SK-N-MC (cell line): ENCODE measurements around the gene EFNA3.
"Not testable (repeated sequence)": the region's sequence is repeated elsewhere in the genome, so short reads cannot be mapped to it uniquely, and the experiment has no call there.

Experiments used
- DNase-seq: peaks from one replicate; pipeline ENCODE4 v3.0.0-alpha.2; 2011; ENCODE audit warnings: low read depth, low spot score
- H3K27ac ChIP-seq: fragments of 200-600 bp; sonication (generic); 2 replicates; pipeline ENCODE4 v1.5.1; 2016; ENCODE audit warnings: mixed run types
- H3K36me3 ChIP-seq: fragments of 200-600 bp; sonication (generic); 2 replicates; pipeline ENCODE4 v1.6.1; 2017; ENCODE audit warnings: antibody characterized with exemption, low read length, mixed read lengths; ENCODE audit not compliant: insufficient read depth
- H3K4me3 ChIP-seq: fragments of 200-600 bp; sonication (generic); 2 replicates; pipeline ENCODE4 v1.5.1; 2016
- H3K9ac ChIP-seq: fragments of 200-600 bp; sonication (generic); 2 replicates; pipeline ENCODE4 v1.8.0; 2017; ENCODE audit warnings: mixed run types, mixed read lengths; ENCODE audit not compliant: insufficient read length
- H3K9me3 ChIP-seq: fragments of 200-600 bp; sonication (generic); 2 replicates; pipeline ENCODE4 v1.6.1; 2017; ENCODE audit warnings: low read depth, mild to moderate bottlenecking, antibody characterized with exemption, low read length, moderate library complexity, mixed read lengths
- EZH2 ChIP-seq: fragments of 200-600 bp; sonication (generic); IDR thresholded peaks from one replicate; pipeline ENCODE4 v1.6.1; 2017; ENCODE audit warnings: antibody characterized with exemption
- FOXP2 ChIP-seq: optimal IDR thresholded peaks from 2 replicates; pipeline ENCODE3; 2011; ENCODE audit warnings: mild to moderate bottlenecking, moderate library complexity; ENCODE audit not compliant: insufficient read depth; ENCODE audit errors: extremely low read length, control extremely low read depth
- POLR2AphosphoS5 ChIP-seq: IDR thresholded peaks from 2 replicates; pipeline ENCODE4 v1.6.1; 2012; ENCODE audit warnings: mild to moderate bottlenecking, low read depth, low read length, borderline replicate concordance

The EFNA3 gene

DNA sequence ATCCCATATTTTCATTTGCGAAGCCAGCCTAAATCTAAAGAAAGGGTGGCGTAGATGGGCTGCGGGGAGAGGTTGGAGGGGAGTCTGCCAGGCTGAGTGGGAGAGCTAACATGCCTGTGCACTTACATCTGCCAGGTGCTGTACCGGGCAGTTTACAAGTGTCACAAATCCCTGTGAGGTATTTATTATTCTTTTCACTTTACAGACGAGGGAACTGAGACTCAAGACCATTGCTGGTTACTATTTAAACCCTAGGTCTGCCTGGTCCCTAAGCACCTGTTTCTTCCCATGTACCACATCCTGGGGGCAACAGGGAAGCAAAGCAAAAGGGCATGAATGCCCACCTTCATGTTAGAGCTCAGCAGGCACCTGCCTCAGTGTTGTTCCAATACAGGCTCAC lies 29.7 kb downstream of the EFNA3 start:
- Histone ChIP-seq H3K27ac (no peak overlapping the region), H3K9me3 (no peaks in the 10 kb centered on the region), H3K4me3 (no peak overlapping the region), H3K36me3 (no peaks in the 10 kb centered on the region), H3K9ac (no peak overlapping the region)
- no peak for DNase-seq
- TF ChIP-seq POLR2AphosphoS5 (no peak), EZH2 (no peak), FOXP2 (no peak)

DNA sequence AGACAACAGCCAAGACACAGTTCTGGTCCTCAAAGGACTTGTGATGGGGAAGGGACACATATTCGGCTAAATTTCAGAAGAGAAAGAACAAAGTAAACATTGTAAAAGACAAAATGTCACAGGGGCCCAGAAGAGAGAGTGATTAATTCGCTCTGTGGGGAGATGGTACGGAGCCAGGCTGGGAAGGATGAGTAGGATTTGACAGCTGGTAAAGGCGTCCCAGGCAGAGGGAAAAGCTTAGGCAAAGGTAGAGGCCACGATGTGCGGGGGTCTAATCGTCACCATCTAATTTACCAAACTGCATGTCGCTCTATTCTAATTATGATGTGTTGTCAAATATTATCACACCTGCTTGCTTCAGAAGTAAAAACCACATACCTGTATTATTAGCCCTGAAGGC lies 31.7 kb downstream of the EFNA3 start:
- no peak for DNase-seq
- Histone ChIP-seq H3K27ac (no peak overlapping the region), H3K9ac (no peak overlapping the region), H3K4me3 (no peak overlapping the region), H3K36me3 (no peaks in the 10 kb centered on the region), H3K9me3 (no peaks in the 10 kb centered on the region)
- no peak for TF ChIP-seq FOXP2
- no peak for TF ChIP-seq POLR2AphosphoS5
- no peak for TF ChIP-seq EZH2

DNA sequence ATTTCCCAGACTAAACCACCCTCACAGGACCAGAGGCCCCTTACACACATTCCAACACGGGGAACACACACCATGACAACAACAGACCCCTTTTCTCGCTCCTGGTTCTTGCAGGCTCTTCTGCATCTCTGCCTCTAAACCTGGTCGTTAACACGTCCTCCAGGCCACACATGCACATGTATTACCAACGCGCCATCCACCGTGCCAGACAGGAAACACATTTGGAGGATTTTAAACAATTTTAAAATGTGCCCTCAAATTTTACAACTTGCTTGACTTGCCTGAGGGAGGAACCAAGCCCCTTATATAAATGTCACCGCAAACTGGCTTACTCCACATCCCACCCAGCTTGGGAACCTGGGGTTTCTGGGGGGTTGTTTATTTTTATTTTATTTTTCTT lies 32.2 kb downstream of the EFNA3 start:
- TF ChIP-seq POLR2AphosphoS5 (no peak), EZH2 (no peak), FOXP2 (no peak)
- H3K36me3 ChIP-seq = no peaks in the 10 kb centered on the region
- H3K27ac ChIP-seq = no peak overlapping the region
- no peak for DNase-seq
- no peak overlapping the region for H3K4me3 ChIP-seq
- H3K9ac ChIP-seq = no peak overlapping the region
- H3K9me3 ChIP-seq = no peaks in the 10 kb centered on the region

DNA sequence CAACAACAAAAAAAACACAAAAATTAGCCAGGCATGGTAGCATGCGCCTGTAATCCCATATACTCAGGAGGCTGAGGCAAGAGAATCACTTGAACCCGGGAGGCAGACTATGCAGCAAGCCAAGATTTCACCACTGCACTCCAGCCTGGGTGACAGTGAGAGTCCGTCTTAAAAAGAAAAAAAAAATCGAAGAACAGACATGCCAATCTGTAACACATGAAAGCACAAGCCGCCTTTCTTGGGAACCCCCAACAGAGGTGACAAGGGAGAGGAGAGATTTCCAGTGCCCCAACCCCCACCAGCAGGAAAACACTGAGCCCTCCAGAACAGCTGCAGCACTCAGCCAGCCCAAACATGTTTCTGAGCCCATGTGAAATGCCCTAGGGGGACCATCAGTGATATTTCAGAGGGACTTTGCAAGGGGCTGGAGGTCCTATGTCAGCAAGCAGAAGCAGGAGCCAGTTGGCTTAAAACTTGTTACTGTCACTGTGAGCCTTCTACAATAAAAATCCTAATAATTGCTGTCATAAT lies 34.9 kb downstream of the EFNA3 start:
- H3K9ac ChIP-seq = no peak overlapping the region
- TF ChIP-seq FOXP2 (no peak), POLR2AphosphoS5 (no peak), EZH2 (no peak)
- DNase-seq = no peak
- no peak overlapping the region for H3K4me3 ChIP-seq
- H3K27ac ChIP-seq = no peak overlapping the region
- no peaks in the 10 kb centered on the region for H3K9me3 ChIP-seq
- H3K36me3 ChIP-seq = no peaks in the 10 kb centered on the region

DNA sequence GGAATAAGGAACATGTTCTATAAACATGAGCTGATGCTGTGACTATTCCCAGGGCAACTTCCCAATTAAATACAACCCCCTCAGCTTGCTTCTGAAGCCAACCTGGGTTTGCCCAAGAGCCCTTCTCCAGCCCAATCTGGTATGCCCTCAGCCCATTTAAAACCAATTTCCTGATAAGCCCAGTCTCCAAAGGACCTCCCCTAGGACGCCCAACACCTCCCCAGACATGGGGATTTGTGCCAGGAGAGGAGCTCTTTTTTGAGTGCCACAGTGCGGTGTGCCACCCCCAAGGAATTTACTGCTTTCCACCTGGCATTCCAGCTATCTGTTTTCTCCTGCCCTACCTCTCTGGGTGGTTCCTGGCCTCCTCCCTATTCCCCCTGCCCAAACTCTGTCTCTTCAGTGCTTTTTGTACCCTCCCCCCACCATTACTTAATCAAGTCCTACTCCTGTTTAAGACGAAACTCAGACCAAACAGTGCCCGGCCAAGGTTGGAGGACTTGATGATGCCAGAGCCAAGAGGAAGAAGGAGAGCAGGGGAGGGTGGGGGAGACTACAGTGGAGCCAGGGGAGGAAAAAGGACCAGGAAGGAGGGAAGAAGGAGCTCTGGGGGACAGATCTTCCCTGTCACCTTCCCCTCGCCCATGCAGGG lies 37.6 kb downstream of the EFNA3 start:
- no peak overlapping the region for H3K27ac ChIP-seq

DNA sequence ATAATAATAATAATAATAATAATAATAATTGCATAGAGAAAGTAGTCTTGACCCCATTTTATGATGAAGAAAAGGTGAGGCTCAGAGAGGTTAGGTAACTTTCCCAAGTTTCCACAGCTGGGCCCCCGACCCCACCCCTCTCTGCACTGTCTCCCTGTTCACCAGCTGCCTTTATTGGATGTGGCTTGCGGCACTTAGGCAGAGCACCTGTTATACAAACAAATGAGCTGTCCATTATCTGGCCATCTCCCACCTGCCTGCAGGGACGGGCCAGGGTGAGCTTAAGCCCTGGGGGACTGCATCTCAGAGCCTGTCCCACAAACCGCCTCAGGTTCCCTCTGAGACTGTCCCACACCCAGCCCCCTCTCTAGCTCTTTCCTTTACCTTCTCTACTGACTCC lies 39.0 kb downstream of the EFNA3 start:
- no peak overlapping the region for H3K27ac ChIP-seq
- TF ChIP-seq FOXP2 = no peak
- TF ChIP-seq EZH2 = no peak
- TF ChIP-seq POLR2AphosphoS5 = no peak
- H3K9me3 ChIP-seq = no peaks in the 10 kb centered on the region
- H3K9ac ChIP-seq = no peak overlapping the region
- H3K4me3 ChIP-seq = no peak overlapping the region
- H3K36me3 ChIP-seq = no peaks in the 10 kb centered on the region
- DNase-seq = no peak

More for the DNA sequence above, 37.6 kb downstream of the EFNA3 start:
- H3K9me3 ChIP-seq = no peaks in the 10 kb centered on the region
- TF ChIP-seq FOXP2 = no peak
- TF ChIP-seq EZH2 = no peak
- TF ChIP-seq POLR2AphosphoS5 = no peak
- H3K4me3 ChIP-seq = no peak overlapping the region
- no peak overlapping the region for H3K9ac ChIP-seq
- no peaks in the 10 kb centered on the region for H3K36me3 ChIP-seq
- DNase-seq = no peak

DNA sequence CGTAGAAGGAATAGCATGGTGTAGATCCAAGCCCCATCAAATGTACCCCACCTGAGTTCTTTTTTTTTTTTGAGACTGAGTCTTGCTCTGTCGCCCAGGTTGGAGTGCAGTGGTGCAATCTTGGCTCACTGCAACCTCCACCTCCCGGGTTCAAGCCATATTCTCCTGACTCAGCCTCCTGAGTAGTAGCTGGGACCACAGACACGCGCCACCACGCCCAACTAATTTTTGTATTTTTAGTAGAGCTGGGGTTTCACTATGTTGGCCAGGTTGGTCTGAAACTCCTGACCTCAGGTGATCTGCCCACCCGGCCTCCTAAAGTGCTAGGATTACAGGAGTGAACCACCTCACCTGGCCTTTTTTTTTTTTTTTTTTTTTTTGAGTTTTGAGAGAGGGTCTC lies 39.5 kb downstream of the EFNA3 start:
- H3K4me3 ChIP-seq, H3K27ac ChIP-seq, DNase-seq, H3K9ac ChIP-seq, H3K9me3 ChIP-seq, H3K36me3 ChIP-seq: not testable (repeated sequence)

DNA sequence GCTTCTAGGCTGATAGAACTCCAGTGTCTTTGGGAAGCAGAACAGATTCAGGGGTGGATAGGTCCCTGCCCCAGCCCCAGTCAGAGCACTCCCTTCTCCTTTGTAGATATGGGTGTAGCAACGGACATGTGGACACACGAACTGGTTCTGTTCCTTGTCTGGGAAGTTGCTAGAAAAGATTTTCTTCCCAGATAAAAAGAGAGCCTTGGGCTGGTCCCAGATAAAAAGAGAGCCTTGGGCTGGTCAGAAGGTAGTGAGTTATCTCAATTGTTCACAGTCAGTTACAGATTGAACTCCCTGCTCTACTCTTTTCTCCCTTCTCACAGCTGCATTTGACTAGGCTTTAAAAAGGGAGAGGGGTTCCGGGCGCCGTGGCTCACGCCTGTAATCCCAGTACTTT lies 41.6 kb downstream of the EFNA3 start:
- Histone ChIP-seq H3K9ac (no peak overlapping the region), H3K27ac (no peak overlapping the region), H3K36me3 (no peaks in the 10 kb centered on the region), H3K9me3 (no peaks in the 10 kb centered on the region), H3K4me3 (no peak overlapping the region)
- no peak for TF ChIP-seq POLR2AphosphoS5
- no peak for TF ChIP-seq FOXP2
- TF ChIP-seq EZH2 = no peak
- no peak for DNase-seq

DNA sequence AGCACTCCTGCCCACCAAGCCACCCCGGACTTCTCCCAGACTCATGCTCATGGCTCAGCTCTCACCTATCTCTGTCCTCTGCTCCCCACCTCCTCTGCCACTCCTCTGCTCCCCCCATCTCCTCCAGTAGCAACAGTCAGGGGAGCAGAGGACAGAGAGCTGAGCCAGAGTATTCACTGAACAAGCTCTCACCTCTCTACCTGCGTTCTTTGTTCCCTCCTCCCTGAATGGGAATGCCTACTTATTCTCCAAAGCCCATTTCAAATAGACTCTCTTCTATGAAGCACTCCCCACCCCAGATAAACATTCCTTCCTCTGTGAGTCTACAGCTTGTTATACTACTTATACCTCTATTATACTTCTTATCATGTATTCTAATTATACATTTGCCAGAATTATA lies 42.6 kb downstream of the EFNA3 start:
- no peak overlapping the region for H3K27ac ChIP-seq
- no peaks in the 10 kb centered on the region for H3K36me3 ChIP-seq
- no peak for DNase-seq
- no peaks in the 10 kb centered on the region for H3K9me3 ChIP-seq
- H3K9ac ChIP-seq = no peak overlapping the region
- no peak overlapping the region for H3K4me3 ChIP-seq
- TF ChIP-seq EZH2 = no peak
- no peak for TF ChIP-seq FOXP2
- no peak for TF ChIP-seq POLR2AphosphoS5
